GM18858 (cell line): ENCODE results near the gene DNMT3L.
"Not testable (repeated sequence)": the region's sequence is repeated elsewhere in the genome, so short reads cannot be mapped to it uniquely, and the experiment has no call there.

ENCODE experiments used
- ATAC-seq: cut with Tn5 transposase; IDR thresholded peaks from one replicate; pipeline ENCODE4 v1.9.1; 2021; ENCODE audit not compliant: unreplicated experiment

DNMT3L gene

DNA sequence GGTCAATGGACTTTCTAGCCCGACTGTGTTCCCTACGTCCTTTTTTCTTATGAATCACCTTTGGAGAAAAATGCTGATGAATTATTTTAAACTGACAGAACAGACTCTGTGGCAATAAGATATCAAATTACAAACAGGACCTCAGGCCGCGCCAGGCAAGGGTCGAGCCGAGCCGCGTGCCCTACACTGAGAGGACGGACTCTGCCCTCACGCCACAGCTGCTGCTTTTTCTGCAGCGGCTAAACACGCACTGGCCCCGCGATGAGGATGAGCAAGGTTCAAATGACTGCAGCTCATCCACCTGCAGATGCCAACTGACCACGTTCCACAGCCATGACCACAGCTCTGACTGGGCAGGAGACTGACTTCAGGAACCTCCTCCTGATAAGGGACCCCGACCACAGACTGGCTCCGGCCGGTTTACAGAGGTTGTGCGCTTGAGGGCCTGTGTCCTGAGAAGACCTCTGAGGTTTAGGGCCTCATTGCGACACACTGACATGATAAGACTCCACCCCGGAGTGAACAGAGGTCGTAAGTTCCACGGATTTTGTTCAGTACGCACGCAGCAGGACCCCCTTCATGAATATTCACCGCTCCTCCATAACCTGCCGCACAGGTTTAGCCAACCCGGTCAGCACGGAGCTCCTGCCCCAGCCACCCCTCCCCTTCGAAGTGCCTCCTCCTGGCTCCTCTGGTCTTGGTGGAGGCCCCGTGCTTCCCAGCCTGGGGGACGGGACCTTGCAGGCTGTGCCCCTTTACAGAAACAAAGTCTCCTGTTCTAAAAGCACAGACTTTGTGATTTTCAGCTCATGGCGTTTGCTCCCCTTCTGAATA is 12.3 kb downstream of the DNMT3L start:
- not testable (repeated sequence) for ATAC-seq

DNA sequence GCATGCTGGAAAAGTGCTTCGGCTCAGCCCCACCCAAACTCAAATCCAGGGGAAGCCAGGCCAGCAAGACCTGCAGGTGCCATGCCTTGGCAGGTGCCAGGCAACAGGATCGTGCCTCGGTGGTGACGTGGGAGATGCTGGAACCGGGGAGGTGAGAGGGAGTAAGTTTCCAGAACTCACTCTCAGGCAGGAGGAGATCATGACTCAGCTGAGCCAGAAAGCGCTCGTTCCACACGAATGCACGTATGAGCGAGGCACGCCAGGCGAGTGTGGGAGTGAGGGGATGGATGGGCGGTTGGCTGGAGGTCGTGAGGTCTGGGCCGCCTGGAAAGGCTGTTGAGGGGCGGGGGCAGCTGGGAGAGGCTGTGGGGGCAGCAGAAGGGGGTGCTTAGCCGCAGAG is 13.8 kb downstream of the DNMT3L start:
- ATAC-seq = not testable (repeated sequence)

DNA sequence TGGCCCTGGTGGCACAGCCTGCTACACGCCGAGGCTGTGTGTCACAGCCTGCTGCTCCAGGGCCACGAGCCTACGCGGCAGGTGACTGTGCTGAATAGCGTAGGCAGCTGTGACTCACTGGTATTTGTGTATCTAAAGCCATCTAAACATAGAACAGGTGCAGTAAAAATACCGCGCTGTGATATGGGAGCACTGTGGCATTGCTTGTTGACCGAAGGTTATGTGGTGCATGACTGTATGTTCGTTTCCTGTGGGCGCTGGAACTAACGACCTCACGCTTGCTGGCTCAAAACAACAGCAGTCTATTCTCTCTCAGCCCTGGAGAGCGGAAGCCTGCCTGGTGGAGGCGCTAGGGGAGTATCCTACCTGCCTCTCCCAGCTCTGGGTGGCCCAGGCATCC is 17.7 kb downstream of the DNMT3L start:
- peak; percentile 47 for ATAC-seq

DNA sequence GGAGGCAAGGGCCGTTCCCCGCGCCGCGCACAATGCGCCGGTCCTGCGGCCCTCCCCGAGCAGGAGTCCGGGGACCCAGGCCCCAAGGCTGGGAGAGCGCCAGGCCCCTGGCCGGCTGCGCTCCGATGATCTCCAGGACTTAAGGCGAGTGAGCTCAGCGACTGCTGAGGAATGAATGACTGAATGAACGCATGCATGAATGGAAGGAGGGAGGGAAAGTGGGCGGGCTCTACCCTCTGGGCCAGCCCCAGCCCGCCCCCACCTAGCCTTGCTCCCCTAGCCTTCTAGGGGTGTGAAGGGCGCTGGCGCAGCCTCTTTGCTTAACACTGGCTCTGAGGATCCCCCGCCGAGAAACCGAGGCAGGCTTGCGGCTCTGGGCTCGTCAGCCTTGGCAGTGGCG is 20.4 kb downstream of the DNMT3L start:
- ATAC-seq = peak; percentile 12

DNA sequence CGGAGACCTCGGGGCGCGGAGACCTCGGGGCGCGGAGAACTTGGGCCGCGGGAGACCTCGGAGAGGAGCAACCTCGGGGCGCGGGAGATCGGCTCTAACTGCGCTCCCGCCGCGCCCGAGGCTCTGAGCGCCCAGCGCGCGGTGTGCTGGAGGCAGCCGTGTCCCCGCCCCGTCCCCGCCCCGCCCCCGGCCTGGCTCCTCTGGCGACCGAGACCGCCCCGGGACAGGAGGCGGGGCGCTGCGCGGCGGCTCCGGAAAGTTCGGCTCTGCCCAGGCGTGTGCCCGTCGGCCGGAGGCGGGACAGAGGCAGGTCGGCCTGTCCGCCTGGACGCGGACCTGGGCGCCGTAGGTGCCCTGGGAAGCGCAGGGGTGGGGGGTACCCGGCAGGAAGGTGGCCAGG is 20.9 kb downstream of the DNMT3L start, which contains the start of gene ICOSLG:
Gene ICOSLG (minus strand): TSS at position 102 of the 400 bp plus-strand sequence. CDS start 126 bp downstream, outside the sequence.
- ATAC-seq = peak; percentile 26

DNA sequence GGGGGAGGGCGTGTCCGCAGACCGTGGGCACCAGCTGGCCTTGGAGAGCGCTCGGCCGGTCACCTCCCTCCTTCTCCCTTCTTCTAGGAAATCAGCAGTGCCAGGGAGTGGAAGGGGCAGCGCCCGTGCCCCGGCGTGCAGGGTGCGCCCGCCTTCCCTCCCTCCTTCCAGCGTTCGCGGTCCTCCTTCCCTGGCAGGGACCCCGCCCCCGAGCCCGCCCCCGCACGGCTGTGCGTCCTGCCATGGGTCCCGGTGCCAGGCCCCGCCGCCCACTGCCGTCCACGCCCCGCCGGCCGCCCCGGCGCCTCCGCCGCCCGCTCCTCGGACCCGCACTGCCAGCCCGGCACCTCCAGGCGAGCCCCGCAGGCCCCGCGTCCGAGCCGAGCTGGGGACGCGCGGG is 21.3 kb downstream of the DNMT3L start:
- ATAC-seq = not testable (repeated sequence)

DNA sequence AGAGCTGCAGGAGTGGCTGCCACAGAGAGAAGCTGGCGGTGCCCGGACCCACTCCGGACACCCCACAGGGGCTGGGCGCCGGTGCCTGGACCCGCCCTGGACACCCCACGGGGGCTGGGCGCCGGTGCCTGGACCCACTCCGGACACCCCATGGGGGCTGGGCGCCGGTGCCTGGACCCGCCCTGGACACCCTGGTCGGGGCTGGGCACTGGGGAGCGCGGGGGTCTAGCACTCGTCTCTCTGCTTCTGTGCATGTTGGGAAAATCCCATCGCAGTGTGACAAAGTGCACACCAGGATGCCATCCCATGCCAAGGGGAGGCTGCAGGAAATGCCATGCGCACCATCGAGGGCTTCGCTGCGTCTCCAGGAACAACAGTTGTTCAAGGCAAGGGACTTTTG is 32.1 kb downstream of the DNMT3L start:
- not testable (repeated sequence) for ATAC-seq

DNA sequence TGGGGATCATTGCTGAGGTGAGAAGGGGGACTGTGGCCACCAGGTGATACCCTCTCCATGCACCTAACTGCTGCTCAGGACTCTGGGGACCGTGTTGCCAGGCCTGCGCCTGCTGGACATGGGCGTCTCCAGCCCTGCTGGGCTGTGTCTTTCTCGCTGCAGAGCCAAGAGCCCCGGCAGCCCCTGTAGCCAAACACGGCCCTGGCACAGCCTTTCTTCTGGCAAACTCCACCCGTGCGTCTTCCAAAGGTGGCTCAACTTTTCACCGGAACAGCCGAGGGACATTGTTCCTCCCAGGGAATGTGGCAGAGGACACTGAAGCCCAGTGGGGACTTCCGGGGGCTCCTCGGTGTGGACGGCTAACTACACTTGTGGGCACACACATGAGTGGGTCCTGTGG is 33.6 kb downstream of the DNMT3L start:
- ATAC-seq = not testable (repeated sequence)

DNA sequence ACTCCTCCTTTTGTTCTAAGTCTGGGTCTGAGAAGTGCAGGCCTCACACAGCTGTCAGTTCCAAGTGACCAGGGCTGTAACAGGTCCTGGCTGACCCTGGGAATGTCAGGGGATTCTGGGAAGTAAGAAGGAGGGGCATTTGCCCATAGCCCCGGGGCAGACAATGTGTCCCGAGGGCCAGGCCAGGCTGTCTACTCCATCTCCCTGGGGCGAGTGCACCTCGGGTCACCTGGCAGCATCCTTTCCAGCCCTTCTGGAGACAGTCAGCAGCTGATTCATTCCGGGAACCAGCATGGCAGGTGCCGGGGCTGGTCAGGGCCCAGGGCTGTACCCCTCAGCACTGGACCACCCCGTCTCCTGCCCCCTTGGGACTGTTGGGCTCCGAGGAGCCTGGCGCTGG is 34.1 kb downstream of the DNMT3L start:
- ATAC-seq = not testable (repeated sequence)

DNA sequence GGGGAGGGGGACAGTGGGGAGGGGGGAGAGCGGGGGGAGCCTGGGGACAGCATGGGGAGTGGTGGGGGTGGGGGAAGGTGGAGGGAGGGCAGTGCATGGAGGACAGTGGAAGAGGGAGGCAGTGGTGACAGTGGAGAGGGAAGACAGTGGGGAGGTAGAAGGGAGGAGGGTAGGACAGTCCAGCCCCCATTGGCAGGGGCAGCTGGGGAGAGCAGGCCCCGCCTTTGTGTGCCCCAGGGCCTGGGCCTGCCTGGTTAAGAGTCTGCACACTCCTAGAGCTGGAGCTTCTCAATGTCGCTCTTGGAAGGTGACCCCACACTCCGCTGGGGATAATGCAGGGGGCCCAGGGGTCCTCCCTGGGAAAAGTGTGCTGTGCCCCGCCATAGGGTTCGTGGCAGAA is 36.1 kb downstream of the DNMT3L start:
- not testable (repeated sequence) for ATAC-seq

DNA sequence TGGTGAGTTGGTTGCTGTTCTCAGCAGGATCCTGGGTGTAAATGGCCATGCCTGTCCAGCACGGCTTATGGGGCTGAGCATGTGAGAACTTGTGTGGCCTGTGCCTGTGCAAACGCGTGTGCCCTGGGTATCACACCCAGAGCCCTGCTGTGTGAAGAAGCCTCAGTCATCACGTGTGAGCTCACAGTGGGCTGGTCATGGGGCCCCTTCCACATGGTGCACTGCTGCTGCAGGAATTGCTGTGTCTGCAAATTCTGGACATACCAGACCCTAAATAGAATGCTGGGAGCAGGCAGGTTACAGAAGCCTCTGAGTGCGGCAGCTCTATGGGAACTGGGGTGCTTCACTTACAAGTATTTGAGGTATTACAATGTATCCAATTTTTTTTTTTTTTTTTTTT is 38.4 kb downstream of the DNMT3L start:
- not testable (repeated sequence) for ATAC-seq

DNA sequence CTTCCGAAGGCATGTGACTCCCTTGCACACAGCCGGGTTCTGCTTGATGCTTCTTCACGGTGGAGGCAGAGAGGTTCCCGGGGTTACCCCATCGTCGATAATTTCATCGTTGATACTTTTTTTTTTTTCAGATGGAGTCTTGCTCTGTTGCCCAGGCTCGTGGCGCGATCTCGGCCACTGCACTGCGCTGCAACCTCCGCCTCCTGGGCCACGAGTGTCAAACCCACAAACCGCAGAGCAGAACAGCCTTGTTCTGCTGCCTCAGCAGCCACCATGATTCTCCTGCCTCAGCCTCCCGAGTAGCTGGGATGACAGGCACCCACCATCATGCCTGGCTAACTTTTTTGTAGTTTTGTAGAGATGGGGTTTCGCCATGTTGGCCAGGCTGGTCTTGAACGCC is 41.0 kb downstream of the DNMT3L start:
- not testable (repeated sequence) for ATAC-seq

DNA sequence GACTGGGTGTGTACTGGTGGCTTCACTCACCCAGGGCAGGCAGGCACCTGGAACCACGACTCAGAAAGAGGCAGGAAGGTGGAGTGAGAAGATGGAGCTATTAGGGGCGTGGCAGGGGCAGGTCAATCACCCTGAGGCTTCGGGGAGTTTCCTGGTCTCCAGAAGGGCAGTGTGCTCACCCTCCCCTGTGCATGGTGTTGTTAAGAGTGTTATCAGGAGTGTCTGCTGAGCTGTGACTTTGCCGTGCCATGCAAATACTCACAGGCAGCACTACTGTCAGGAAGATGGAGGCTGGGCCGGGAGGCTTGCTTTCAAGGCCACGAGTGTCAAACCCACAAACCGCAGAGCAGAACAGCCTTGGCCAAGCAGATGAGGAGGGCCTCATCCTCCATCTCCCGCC is 43.2 kb downstream of the DNMT3L start:
- ATAC-seq = not testable (repeated sequence)

DNA sequence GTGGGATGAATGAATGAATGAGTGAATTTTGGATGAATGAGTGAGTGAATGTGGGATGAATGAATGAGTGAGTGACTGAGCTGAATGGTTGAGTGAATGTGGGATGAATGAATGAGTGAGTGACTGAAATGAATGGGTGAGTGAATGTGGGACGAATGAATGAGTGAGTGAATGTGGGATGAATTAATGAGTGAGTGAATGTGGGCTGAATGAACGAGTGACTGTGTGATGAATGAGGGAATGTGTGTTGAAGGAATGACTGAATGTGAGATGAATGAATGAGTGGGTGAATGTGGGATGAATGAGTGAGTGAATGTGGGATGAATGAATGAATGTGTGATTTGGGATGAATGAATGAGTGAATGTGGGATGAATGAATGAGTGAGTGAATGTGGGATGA is 49.7 kb downstream of the DNMT3L start:
- ATAC-seq = not testable (repeated sequence)

DNA sequence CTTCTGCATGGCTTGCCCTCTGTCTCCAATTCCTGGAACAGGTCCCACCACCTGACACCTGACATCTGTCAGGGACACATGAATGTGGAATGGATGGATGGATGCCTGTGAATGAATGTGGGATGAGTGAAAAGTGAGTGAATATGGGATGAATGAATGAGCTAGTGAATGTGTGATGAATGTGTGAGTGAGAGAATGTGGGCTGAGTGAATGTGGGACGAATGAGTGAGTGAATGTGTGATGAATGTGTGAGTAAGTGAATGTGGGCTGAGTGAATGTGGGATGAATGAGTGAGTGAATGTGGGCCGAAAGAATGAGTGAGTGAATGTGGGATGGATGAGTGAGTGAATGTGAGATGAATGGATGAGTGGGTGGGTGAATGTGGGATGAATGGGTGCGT is 50.1 kb downstream of the DNMT3L start:
- ATAC-seq = not testable (repeated sequence)

DNA sequence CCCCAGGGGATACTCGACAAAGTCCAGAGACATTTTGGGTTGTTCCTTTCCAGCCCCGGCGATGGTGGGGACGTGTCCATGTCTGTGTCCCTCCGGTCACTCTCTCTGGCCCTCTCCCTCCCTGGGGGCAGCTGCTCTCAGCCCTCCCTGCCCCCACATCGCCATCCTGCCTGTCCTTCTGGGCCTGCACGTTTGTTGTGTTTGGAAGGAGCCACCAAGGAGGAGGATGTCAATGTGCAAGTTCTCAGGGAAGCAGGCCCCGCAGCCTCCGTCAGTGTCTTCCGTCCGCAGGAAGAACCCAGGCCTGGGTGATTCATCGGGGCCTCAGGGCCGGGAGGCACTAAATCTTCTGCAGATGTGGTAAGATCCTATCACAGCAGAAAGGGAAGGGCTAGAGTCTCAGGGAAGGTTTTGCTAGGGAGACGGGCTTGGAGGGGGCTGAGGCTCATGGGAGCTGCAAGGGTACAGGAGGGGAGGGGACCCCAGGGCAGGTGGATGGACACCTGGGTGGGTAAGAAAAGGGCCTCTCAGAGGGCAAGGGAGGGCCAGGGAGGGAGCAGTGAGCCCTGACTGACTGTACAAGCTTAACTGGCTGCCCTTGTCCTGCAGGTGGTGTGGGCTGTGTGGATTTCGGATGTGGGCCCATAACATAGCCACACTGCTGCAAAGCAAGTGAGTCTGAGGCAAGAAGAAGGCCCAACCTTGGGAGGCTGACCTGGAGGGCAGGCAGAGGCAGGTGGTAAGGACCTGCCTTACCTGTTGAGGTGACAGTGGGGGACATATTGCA is 53.6 kb downstream of the DNMT3L start:
- ATAC-seq = not testable (repeated sequence)

DNA sequence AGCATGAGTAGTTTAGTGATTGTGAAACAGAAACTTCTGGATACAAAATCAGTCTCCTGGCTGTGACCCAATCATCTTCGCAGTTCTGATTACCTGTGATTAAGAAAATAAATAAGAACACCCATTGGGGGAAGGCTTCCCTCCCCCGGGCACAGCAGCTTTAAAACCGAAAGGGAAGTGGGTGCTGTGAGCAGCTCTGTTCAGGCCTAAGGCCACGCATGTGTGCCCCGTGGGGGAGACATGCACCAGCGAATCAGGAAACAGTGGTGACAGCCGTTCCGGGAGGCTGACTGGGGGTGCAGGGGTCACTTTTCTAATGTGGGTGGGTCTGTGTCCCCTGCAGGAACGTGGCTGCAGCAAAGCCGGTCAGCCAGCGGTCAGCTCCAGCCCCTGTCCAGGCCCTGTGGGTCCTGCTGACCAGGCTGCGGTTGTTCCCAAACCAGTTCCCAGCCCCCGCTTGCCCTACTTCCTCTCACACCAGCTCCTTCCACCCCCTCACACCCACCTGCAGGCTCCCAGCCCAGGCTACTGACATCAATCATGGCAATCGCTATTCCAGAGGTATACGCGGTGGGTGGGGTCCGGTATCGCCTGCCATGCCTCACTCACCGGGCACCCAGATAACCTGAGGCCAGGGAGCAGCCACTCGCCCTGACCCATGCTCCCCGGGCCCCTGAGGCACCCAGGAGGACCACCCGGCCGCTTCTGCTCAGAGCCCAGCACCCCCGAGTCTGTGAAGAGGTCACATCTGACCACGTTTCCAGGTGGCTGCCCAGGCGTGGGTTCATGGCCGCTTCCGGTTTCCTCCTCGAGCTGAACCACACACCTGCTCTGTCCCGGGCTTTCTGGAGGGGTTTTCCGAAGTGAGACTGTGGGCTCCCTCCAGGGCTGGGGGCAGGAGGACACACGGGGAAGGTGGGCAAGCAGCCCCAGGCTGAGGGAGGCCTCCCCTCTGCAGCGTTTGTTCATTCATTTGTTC is 54.7 kb downstream of the DNMT3L start:
- ATAC-seq = not testable (repeated sequence)

DNA sequence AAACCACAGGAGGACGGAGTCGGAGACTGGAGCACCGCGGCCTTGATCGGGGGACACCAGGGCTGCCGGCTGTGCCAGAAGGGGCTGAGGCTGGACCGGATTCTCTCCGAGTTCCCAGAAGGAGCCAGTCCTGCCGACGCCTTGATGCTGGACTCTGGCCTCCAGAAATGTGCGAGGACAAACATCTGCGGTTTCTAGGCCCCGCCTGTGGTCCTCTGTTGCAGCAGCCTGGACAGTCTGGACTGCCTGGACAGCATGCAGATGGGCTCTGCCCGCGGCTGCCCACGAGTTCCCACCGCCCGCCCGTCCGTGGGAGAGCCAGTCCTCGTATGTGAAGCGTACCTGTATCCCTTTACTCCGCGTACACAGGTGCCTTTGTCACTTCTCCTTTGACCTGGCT is 55.5 kb downstream of the DNMT3L start:
- ATAC-seq = not testable (repeated sequence)

DNA sequence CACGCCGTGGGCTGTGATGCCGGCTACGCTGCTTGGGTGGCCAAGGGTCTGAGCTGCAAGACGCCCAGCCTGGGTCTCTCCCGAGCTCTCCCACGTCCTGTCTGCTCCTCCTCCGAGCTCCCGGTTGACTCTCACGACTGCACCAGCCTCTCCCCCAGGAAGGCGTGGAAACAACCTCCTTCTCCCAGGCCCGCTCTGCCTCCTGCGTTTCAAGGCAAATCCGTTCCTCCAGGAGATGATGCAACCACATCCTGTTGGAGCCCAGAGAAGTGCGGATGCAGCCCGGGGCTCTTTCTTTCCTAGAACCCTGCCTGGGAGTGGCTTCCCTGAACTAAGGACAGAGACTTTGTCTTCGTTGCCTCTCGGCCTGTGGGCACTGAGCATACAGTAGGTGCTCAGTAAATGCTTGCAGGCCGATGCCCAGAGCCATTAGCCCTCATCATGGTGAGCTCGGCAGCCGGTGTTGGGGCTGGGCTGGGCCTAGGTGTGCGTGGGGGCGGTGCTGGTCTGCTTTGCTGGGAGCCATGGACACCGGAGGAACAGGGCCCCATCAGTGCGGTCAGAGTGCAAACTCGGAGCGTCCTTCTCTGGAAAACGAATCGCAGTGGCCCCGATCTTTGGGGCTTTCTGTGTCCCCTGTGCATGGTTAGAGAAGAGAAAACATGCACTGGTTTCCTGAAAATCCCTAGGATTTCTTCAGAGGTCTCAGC is 59.0 kb downstream of the DNMT3L start:
- not testable (repeated sequence) for ATAC-seq

DNA sequence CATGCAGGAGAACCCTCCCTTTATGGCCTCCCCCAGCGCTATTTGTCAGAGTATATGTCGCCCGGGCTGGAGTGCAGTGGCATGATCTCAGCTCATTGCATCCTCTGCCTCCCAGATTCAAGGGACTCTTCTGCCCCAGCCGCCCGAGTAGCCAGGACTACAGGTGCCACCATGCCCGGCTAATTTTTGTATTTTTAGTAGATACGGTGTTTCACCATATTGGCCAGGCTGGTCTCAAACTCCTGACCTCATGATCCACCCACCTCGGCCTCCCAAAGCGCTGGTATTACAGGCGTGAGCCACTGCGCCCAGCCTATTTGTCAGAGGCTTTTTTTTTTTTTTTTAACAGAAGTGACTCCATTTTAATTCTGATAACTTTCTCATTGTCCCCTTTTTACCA is 61.7 kb downstream of the DNMT3L start:
- ATAC-seq = not testable (repeated sequence)
